ENCODE measurements around the gene RXFP3. TPM values are rescaled to one million over a fixed set of nuclear protein-coding genes. Genes with fewer than 3 reads are reported as not detected.

The RXFP3 gene
- polyA plus RNA-seq, 1 donor from 2014 or later, result not detected

DNA sequence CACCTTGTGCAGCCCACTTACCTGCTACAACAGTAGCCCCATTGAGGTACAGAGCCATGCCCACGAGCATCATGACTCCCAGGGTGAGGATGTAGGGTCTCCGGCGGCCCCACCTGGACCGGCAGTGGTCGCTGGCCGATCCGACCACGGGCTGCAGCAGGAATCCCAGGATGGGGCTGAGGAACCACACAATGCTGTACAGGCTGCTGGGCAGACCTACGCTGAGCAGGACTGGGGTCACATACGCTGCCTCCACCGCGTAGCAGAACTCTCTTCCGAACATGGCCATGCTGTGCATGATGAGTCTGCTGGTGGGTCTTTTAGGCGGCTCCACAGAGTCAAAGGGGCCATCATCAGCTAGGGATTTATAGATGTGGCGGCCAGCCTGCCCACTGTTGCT is 48.0 kb downstream of the RXFP3 start:
- no peak overlapping the region for H3K4me3 Mint-ChIP-seq
- H3K4me1 Mint-ChIP-seq, result no peaks in the 10 kb centered on the region
- H3K9me3 Mint-ChIP-seq, result peaks cover 0 to 4% (median 0%) of the 10 kb centered on the region in 3 donors
- no peak overlapping the region for H3K27ac Mint-ChIP-seq
- H3K27me3 Mint-ChIP-seq, result no peaks in the 10 kb centered on the region
- H3K36me3 Mint-ChIP-seq, result peaks cover 12% of the 10 kb centered on the region

DNA sequence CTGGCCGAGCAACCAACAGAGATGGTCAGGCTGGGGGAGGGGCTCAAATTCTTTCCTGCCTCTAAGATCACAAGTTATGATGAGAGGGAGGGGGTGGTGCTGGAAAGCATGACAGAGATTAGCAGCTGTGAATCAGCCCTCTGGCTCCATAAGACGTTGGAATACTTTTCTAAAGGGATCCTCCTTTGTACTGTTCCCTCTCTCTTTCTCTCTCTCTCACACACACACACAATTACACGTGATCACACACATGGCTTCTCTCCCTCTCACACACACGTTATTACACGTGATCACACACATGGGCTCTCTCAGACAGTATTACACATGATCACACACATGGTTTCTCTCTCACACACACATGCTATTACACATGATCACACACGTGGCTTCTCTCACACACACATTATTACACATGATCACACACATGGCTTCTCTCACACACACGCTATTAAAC is 48.5 kb downstream of the RXFP3 start, which contains the start of gene SLC45A2:
Gene SLC45A2 (minus strand): TSS at position 23 of the 454 bp plus-strand sequence. CDS start 110 bp downstream, outside the sequence.
- peaks cover 15% of the 10 kb centered on the region for H3K36me3 Mint-ChIP-seq
- peaks cover 0 to 4% (median 0%) of the 10 kb centered on the region in 3 donors for H3K9me3 Mint-ChIP-seq
- H3K27ac Mint-ChIP-seq, result no peak within 1 kb of the TSS

DNA sequence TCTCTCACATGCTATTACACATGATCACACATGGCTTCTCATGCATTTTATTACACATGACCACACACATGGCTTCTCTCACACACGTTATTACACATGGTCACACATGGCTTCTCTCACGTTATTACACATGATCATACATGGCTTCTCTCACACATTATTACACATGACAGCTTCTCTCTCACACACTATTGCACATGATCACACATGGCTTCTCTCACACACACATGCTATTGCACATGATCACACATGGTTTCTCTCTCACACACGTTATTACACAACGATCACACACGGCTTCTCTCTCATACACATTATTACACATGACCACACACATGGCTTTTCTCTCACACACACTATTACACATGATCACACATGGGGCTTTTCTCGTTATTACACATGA is 49.3 kb downstream of the RXFP3 start:
- H3K4me1 Mint-ChIP-seq, result no peaks in the 10 kb centered on the region
- H3K36me3 Mint-ChIP-seq, result peaks cover 15% of the 10 kb centered on the region
- H3K27ac Mint-ChIP-seq, result no peak overlapping the region
- H3K9me3 Mint-ChIP-seq, result peaks cover 0 to 4% (median 0%) of the 10 kb centered on the region in 3 donors
- no peak overlapping the region for H3K4me3 Mint-ChIP-seq
- H3K27me3 Mint-ChIP-seq, result no peaks in the 10 kb centered on the region

More for the DNA sequence above, 48.5 kb downstream of the RXFP3 start, which contains the start of gene SLC45A2:
- no peaks in the 10 kb centered on the region for H3K4me1 Mint-ChIP-seq
- H3K4me3 Mint-ChIP-seq, result no peak within 1 kb of the TSS
- H3K27me3 Mint-ChIP-seq, result no peaks in the 10 kb centered on the region

Other genes with a start within 250 kb of the RXFP3 start
- not detected for gene ADAMTS12, start 44.4 kb upstream of the RXFP3 start, polyA plus RNA-seq
- not detected for gene SLC45A2, start 48.3 kb downstream of the RXFP3 start, polyA plus RNA-seq
- 6.9 TPM for gene AMACR, start 71.7 kb downstream of the RXFP3 start, polyA plus RNA-seq
- gene C1QTNF3, start 106.8 kb downstream of the RXFP3 start, polyA plus RNA-seq, result 0.81 TPM